Ascending aorta (tissue), 2 donors: ENCODE measurements around the gene MYL11. TPM values are rescaled to one million over a fixed set of nuclear protein-coding genes. Genes with fewer than 3 reads are reported as not detected.

Experiments used
- DNase-seq, 2 donors: peaks; one replicate each; pipeline ENCODE4 v3.0.0-alpha.2; 2019; ENCODE audit warnings: low spot score in 2 of 2
- H3K27ac ChIP-seq, 2 donors: fragments of 200-600 bp; sonication (generic); one replicate each; pipeline ENCODE4 v1.5.1; 2016 to 2017; ENCODE audit warnings: mild to moderate bottlenecking in 1 of 2
- H3K27me3 ChIP-seq: fragments of 200-600 bp; sonication (generic); one replicate; pipeline ENCODE4 v1.5.1; 2017
- H3K36me3 ChIP-seq, 2 donors: fragments of 200-600 bp; sonication (generic); one replicate each; pipeline ENCODE4 v1.5.1; 2016
- H3K4me1 ChIP-seq, 2 donors: fragments of 200-600 bp; sonication (generic); one replicate each; pipeline ENCODE4 v1.5.1; 2016 to 2017; ENCODE audit warnings: mild to moderate bottlenecking in 1 of 2
- H3K4me3 ChIP-seq, 2 donors: fragments of 200-600 bp; sonication (generic); one replicate each; pipeline ENCODE4 v1.5.1; 2016 to 2017; ENCODE audit warnings: mild to moderate bottlenecking in 1 of 2
- H3K9me3 ChIP-seq, 2 donors: fragments of 200-600 bp; sonication (generic); one replicate each; pipeline ENCODE4 v1.5.1; 2016
- CTCF ChIP-seq, 3 experiments: fragments of 200-600 bp in 2 of 3; fragments of 450-650 bp in 1 of 3; sonication (generic) in 2 of 3; IDR thresholded peaks; one replicate each; pipeline ENCODE4 v1.5.1; 2016 to 2019; ENCODE audit warnings: antibody characterized with exemption in 3 of 3, mild to moderate bottlenecking in 1 of 3, moderate library complexity in 1 of 3
- intact Hi-C: fragments of 100-400 bp; cut with DNase I; formaldehyde crosslinking; loops from one replicate; pipeline ENCODE4 v1.15.1; 2023
- total RNA-seq: library from RNA; depleted of rRNA; stranded (reverse); fragments of >200 nt; gene quantifications from one replicate; pipeline ENCODE4 v1.1.0, GENCODE V29; 2016

Gene MYL11
- total RNA-seq, 1 donor from 2014 or later = not detected

- peaks cover 10 to 42% of the 10 kb centered on the region in 2 donors for H3K4me1 ChIP-seq
- no peak for TF ChIP-seq CTCF (IDR thresholded peaks at IDR 0.05)
- peak overlapping the region; percentile 95 to 98 for H3K27ac ChIP-seq
- H3K27me3 ChIP-seq = no peaks in the 10 kb centered on the region
- intact Hi-C loops = no loop called here
- DNase-seq = no peak
- H3K36me3 ChIP-seq = peaks cover 32 to 42% of the 10 kb centered on the region in 2 donors
- H3K9me3 ChIP-seq = no peaks in the 10 kb centered on the region
- H3K4me3 ChIP-seq = peak overlapping the region in 1 of 2 donors; percentile 72
Measured at GRCh38 chr16:30353438-30354129, 21.0 kb upstream of the MYL11 start.

DNA sequence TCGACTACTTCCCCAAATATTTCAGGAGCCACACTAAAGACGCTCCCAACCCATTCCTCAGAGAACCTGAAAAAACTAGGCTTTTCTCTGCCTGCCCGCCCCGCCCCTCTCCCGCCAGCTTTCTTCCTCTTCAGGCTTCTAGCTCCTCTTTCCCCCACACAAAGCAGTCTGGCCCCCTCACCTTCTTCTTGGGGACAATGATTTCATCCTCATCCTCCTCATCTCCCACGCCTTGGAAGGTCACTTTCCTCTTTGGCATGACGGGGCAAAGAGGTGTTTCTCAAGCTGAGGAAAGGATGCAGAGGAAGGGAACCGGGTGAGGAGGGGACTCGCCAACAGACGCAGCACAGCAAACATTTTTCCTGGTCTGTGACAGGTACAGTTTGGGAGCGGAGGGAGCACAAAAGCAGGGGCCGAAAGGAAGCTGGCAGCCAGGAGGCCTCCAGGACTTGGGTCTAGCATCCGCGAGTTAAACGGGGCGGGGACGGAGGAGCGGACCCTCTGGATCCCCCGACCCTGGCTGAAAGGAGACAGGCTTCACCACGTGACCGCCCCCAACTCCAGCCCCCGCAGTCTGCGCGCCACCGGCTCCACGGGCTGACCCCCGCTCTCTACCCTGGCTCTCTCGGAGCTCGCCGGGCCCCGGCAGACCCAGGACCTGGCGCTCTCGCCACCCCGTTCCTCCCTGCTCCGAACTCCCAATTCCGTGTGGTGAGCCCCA is 20.0 kb upstream of the MYL11 start:
- TF ChIP-seq CTCF (IDR thresholded peaks at IDR 0.05) = no peak
- Histone ChIP-seq H3K27ac (peak overlapping the region; percentile 95 to 98), H3K4me3 (peak overlapping the region; percentile 72 to 87), H3K36me3 (peaks cover 40 to 52% of the 10 kb centered on the region in 2 donors), H3K27me3 (no peaks in the 10 kb centered on the region), H3K4me1 (peaks cover 10 to 42% of the 10 kb centered on the region in 2 donors), H3K9me3 (no peaks in the 10 kb centered on the region)
- DNase-seq = no peak
- intact Hi-C loops = loop anchor here (1.0 to 5.0 kb wide), 5 partner anchors 16 to 173 kb away; partner anchors contain the start of genes TBC1D10B, ZNF48 and ZNF768

GRCh38 chr16:30355144-30355953 is 19.3 kb upstream of the MYL11 start, which contains the start of gene CD2BP2:
Gene CD2BP2, minus strand, starts transcription at chr16:30355308. Its CDS starts 627 bp downstream, at chr16:30354681.
- DNase-seq = peak; percentile 84 to 99
- H3K4me3 ChIP-seq = peak within 1 kb of the TSS; percentile 72 to 87
- H3K27ac ChIP-seq = peak within 1 kb of the TSS; percentile 95 to 98
- H3K4me1 ChIP-seq = peaks cover 10 to 42% of the 10 kb centered on the region in 2 donors
- peaks cover 40 to 55% of the 10 kb centered on the region in 2 donors for H3K36me3 ChIP-seq
- intact Hi-C loops = loop anchor here (1.0 to 5.0 kb wide), 5 partner anchors 15 to 172 kb away; partner anchors contain the start of genes TBC1D10B, ZNF48 and ZNF768
- peak in 1 of 3 experiments; percentile 5 for TF ChIP-seq CTCF (IDR thresholded peaks at IDR 0.05)
- no peaks in the 10 kb centered on the region for H3K27me3 ChIP-seq
- H3K9me3 ChIP-seq = no peaks in the 10 kb centered on the region

GRCh38 chr16:30355954-30356308 is 18.7 kb upstream of the MYL11 start:
- Histone ChIP-seq H3K9me3 (no peaks in the 10 kb centered on the region), H3K36me3 (peaks cover 38 to 50% of the 10 kb centered on the region in 2 donors), H3K4me1 (peaks cover 10 to 42% of the 10 kb centered on the region in 2 donors), H3K27me3 (no peaks in the 10 kb centered on the region), H3K27ac (peak overlapping the region; percentile 95 to 98), H3K4me3 (peak overlapping the region; percentile 72 to 87)
- no peak for TF ChIP-seq CTCF (IDR thresholded peaks at IDR 0.05)
- intact Hi-C loops = loop anchor here (1.0 to 5.0 kb wide), 5 partner anchors 14 to 171 kb away; partner anchors contain the start of genes TBC1D10B, ZNF48 and ZNF768
- DNase-seq = no peak
